NCI-H2196 (cell line): ENCODE data around the gene SLC39A6.
"Not testable (repeated sequence)": the region's sequence is repeated elsewhere in the genome, so short reads cannot be mapped to it uniquely, and the experiment has no call there.

Experiments used
- DNase-seq: peaks from one replicate; lab custom pipeline; 2025; ENCODE audit not compliant: unreplicated experiment; lab: John Stamatoyannopoulos, UW

The SLC39A6 gene

GRCh38 chr18:36135264-36135663 lies 6.1 kb upstream of the SLC39A6 start:
- DNase-seq: no peak

- no peak for DNase-seq
Measured at GRCh38 chr18:36132756-36133155, 3.6 kb upstream of the SLC39A6 start.

- DNase-seq: no peak
Measured at GRCh38 chr18:36131692-36132483, 2.7 kb upstream of the SLC39A6 start.

- DNase-seq: no peak
Measured at GRCh38 chr18:36130883-36131653, 1.9 kb upstream of the SLC39A6 start.

GRCh38 chr18:36130039-36130831 lies 1.1 kb upstream of the SLC39A6 start:
- no peak for DNase-seq

GRCh38 chr18:36128907-36129299 lies 237 bp downstream of the SLC39A6 start:
- DNase-seq: no peak

- no peak for DNase-seq
Measured at GRCh38 chr18:36128530-36128870, 640 bp downstream of the SLC39A6 start.

GRCh38 chr18:36127836-36128529 lies 1.2 kb downstream of the SLC39A6 start:
- DNase-seq: no peak

- no peak for DNase-seq
Measured at GRCh38 chr18:36126668-36127067, 2.5 kb downstream of the SLC39A6 start.

GRCh38 chr18:36124841-36125240 lies 4.3 kb downstream of the SLC39A6 start:
- no peak for DNase-seq

- no peak for DNase-seq
Measured at GRCh38 chr18:36120297-36120696, 8.8 kb downstream of the SLC39A6 start.

- not testable (repeated sequence) for DNase-seq
Measured at GRCh38 chr18:36116771-36117170, 12.4 kb downstream of the SLC39A6 start.

- DNase-seq: no peak
Measured at GRCh38 chr18:36114738-36115137, 14.4 kb downstream of the SLC39A6 start.

GRCh38 chr18:36114251-36114650 lies 14.9 kb downstream of the SLC39A6 start:
- no peak for DNase-seq

GRCh38 chr18:36112302-36112701 lies 16.8 kb downstream of the SLC39A6 start:
- no peak for DNase-seq

GRCh38 chr18:36109737-36110136 lies 19.4 kb downstream of the SLC39A6 start:
- no peak for DNase-seq

- no peak for DNase-seq
Measured at GRCh38 chr18:36108601-36109000, 20.5 kb downstream of the SLC39A6 start.

- no peak for DNase-seq
Measured at GRCh38 chr18:36108196-36108595, 20.9 kb downstream of the SLC39A6 start.

- DNase-seq: no peak
Measured at GRCh38 chr18:36107477-36107876, 21.7 kb downstream of the SLC39A6 start.

GRCh38 chr18:36104749-36105148 lies 24.4 kb downstream of the SLC39A6 start:
- DNase-seq: no peak

GRCh38 chr18:36101943-36102342 lies 27.2 kb downstream of the SLC39A6 start:
- no peak for DNase-seq
